ENCODE measurements around the gene TMEM272.

GRCh38 chr13:51834581-51835171 lies 10.3 kb downstream of the TMEM272 start:
- TF ChIP-seq SMC3 (IDR thresholded peaks at IDR 0.05; ENCODE audit: low read depth, low read length) = no peak
- no peak for TF ChIP-seq CTCF (conservative IDR thresholded peaks at IDR 0.05; ENCODE audit: low read depth, low read length)
- TF ChIP-seq POLR2A (IDR thresholded peaks at IDR 0.05; ENCODE audit: low read depth, low read length) = no peak
- TF ChIP-seq NFE2L2 (IDR thresholded peaks at IDR 0.05; ENCODE audit: low read depth, low read length) = no peak
- TF ChIP-seq MAFK (IDR thresholded peaks at IDR 0.05; ENCODE audit: low read depth, low read length) = no peak
